GM12801 (cell line): ENCODE data around the gene HJV.

Experiments
- CTCF ChIP-seq: IDR thresholded peaks from one replicate; pipeline ENCODE4 v1.5.1; 2011; ENCODE audit warnings: control low read depth; ENCODE audit not compliant: insufficient read length; ENCODE audit errors: extremely low read depth

The HJV gene

GRCh38 chr1:145975216-145975615, 46.3 kb downstream of the HJV start:
- TF ChIP-seq CTCF = no peak

- no peak for TF ChIP-seq CTCF
Measured at GRCh38 chr1:145974721-145975120, 46.8 kb downstream of the HJV start.

GRCh38 chr1:145972580-145972979, 49.0 kb downstream of the HJV start:
- TF ChIP-seq CTCF = no peak
